BLaER1 treated with 17β-estradiol and CSF1 and Interleukin-3, amounts not matched to agents 10 nM and 100 nM (cell line): ENCODE data around the gene GLRA1.
A peak's percentile ranks its signal among the peaks of the same experiment; 100 is the strongest.
"Not testable (repeated sequence)": the region's sequence is repeated elsewhere in the genome, so short reads cannot be mapped to it uniquely, and the experiment has no call there.

Source experiments
- H3K27ac ChIP-seq, 11 experiments: shearing (Covaris generic); formaldehyde crosslinking; 2 replicates each; pipeline ENCODE4 v1.8.1; 2022
- H3K27me3 ChIP-seq, 11 experiments: shearing (Covaris generic); formaldehyde crosslinking; 2 replicates each; pipeline ENCODE4 v1.8.1; 2022
- H3K36me3 ChIP-seq, 11 experiments: shearing (Covaris generic); formaldehyde crosslinking; 2 replicates each; pipeline ENCODE4 v1.8.1; 2022
- H3K4me1 ChIP-seq, 10 experiments: shearing (Covaris generic); formaldehyde crosslinking; 2 replicates each; pipeline ENCODE4 v1.8.1; 2022
- H3K4me2 ChIP-seq, 11 experiments: shearing (Covaris generic); formaldehyde crosslinking; 2 replicates each; pipeline ENCODE4 v1.8.1; 2022
- H3K4me3 ChIP-seq, 10 experiments: shearing (Covaris generic); formaldehyde crosslinking; 2 replicates each; pipeline ENCODE4 v1.8.1; 2022
- H3K9ac ChIP-seq, 11 experiments: shearing (Covaris generic); formaldehyde crosslinking; 2 replicates each; pipeline ENCODE4 v1.8.1; 2022
- H3K9me3 ChIP-seq, 11 experiments: shearing (Covaris generic); formaldehyde crosslinking; replicated peaks in 1 of 11; 2 replicates each; pipeline ENCODE4 v1.8.1; 2022
- H4K20me1 ChIP-seq, 11 experiments: shearing (Covaris generic); formaldehyde crosslinking; 2 replicates each; pipeline ENCODE4 v1.8.1; 2022
- Cebpa-rat ChIP-seq, 11 experiments: shearing (Covaris generic); IDR thresholded peaks; 2 replicates each; pipeline ENCODE4 v1.8.1; 2022

GLRA1 gene

DNA sequence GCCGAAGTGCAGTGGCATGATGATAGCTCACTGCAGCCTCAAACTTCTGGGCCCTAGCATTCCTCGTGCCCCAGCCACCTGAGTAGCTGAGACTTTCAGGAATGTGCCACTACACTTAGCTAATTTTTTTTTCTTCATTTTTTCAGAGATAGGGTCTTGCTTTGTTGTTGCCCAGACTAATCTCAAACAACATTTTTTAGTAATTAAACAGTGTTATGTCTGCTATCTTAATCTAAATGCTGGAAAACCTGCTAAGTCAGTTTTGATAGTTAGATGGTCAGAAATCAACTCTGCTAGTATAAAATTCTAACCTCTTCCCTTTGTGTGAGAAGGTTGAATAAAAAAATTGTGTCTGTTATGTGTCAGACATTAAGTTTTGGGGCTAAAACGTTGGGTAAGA lies 140.5 kb downstream of the GLRA1 start:
- no peak for TF ChIP-seq Cebpa-rat (IDR thresholded peaks at IDR 0.05)
- no peak overlapping the region for H3K4me3 ChIP-seq
- H3K27ac ChIP-seq: peak overlapping the region in 1 of 11 experiments; percentile 14; a peak in 1 of 22 replicates
- H3K9ac ChIP-seq: peak overlapping the region in 2 of 11 experiments; percentile 33 to 57; a peak in 3 of 22 replicates
- no peaks in the 10 kb centered on the region for H3K27me3 ChIP-seq
- peaks cover 36 to 68% (median 42%) of the 10 kb centered on the region in 11 experiments for H3K36me3 ChIP-seq
- H3K4me2 ChIP-seq: peak overlapping the region in 10 of 11 experiments; percentile 3 to 67 (median 38); a peak in 15 of 22 replicates
- H3K9me3 ChIP-seq: no peaks in the 10 kb centered on the region
- H4K20me1 ChIP-seq: peaks cover 90 to 100% (median 100%) of the 10 kb centered on the region in 11 experiments
- H3K4me1 ChIP-seq: peaks cover 21 to 61% (median 44%) of the 10 kb centered on the region in 10 experiments; a peak in 18 of 20 replicates

DNA sequence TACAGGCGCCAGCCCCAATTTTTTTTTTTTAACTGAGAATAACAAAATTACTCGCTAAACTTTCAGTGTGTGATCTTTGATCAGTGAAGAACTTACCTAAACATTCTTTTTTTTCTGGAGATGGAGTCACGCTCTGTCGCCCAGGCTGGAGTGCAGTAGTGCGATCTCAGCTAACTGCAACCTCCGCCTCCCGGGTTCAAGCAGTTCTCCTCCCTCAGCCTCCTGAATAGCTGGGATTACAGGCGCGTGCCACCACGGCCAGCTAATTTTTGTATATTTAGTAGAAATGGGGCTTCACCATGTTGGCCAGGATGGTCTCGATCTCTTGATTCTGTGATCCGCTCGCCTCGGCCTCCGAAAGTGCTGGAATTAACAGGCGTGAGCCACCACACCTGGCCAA lies 141.0 kb downstream of the GLRA1 start:
- H3K9ac ChIP-seq: peak overlapping the region in 2 of 11 experiments; percentile 33 to 57; a peak in 2 of 22 replicates
- peaks cover 21 to 66% (median 48%) of the 10 kb centered on the region in 10 experiments; a peak in 18 of 20 replicates for H3K4me1 ChIP-seq
- H3K27ac ChIP-seq: peak overlapping the region in 2 of 11 experiments; percentile 7 to 13; a peak in 3 of 22 replicates
- H3K9me3 ChIP-seq, H3K4me3 ChIP-seq, H3K27me3 ChIP-seq: not testable (repeated sequence)
- peak overlapping the region; percentile 3 to 67 (median 39); a peak in 18 of 22 replicates for H3K4me2 ChIP-seq
- peaks cover 36 to 68% (median 41%) of the 10 kb centered on the region in 11 experiments for H3K36me3 ChIP-seq
- peaks cover 90 to 100% (median 100%) of the 10 kb centered on the region in 11 experiments for H4K20me1 ChIP-seq

DNA sequence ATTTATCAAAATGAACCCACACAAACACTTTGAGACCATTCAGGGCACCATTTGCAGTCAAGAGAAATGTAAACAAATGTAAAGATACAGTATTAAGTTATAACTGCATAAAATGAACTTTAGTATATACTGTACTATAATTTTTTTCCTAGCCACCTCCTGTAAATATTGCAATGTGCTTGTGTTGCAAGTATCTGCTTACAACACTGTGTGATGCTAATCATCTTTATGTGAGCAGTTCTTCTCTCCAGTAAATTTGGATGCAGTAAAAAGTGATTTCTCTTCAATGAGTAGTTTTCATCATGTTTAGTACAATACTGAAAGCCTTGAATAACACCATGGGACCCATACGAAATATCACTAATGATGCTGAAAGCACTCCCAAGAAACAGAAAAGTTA lies 143.4 kb downstream of the GLRA1 start:
- TF ChIP-seq Cebpa-rat (IDR thresholded peaks at IDR 0.05): no peak
- Histone ChIP-seq H3K9me3 (no peaks in the 10 kb centered on the region; a peak in 1 of 22 replicates), H3K36me3 (peaks cover 31 to 68% (median 41%) of the 10 kb centered on the region in 11 experiments), H3K4me2 (peak overlapping the region in 3 of 11 experiments; percentile 7 to 19 (median 18); a peak in 3 of 22 replicates), H3K27ac (no peak overlapping the region), H3K27me3 (no peaks in the 10 kb centered on the region), H3K9ac (no peak overlapping the region), H3K4me3 (no peak overlapping the region), H4K20me1 (peaks cover 95 to 100% (median 100%) of the 10 kb centered on the region in 11 experiments), H3K4me1 (peaks cover 21 to 87% (median 53%) of the 10 kb centered on the region in 10 experiments; a peak in 19 of 20 replicates)

DNA sequence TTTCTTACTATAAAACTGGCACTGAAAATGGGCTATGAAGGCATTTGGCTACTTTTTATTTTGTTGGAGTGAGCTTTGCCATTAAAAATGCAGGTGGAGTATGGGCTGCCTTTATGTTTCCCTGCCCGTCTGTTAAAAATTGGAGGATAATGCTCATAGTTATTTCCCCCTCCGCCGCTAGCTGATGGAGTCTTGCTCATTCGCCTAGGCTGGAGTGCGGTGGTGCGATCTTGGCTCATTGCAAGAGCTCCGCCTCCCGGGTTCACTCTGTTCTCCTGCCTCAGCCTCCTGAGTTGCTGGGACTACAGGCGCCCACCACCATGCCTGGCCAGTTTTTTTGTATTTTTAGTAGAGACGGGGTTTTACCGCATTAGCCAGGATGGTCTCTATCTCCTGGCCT lies 144.3 kb downstream of the GLRA1 start:
- Histone ChIP-seq H4K20me1 (peaks cover 95 to 100% (median 100%) of the 10 kb centered on the region in 11 experiments), H3K27me3 (no peaks in the 10 kb centered on the region), H3K4me3 (no peak overlapping the region), H3K4me1 (peaks cover 23 to 93% (median 59%) of the 10 kb centered on the region in 10 experiments), H3K36me3 (peaks cover 25 to 65% (median 44%) of the 10 kb centered on the region in 11 experiments), H3K27ac (no peak overlapping the region), H3K9ac (no peak overlapping the region), H3K9me3 (no peaks in the 10 kb centered on the region; a peak in 1 of 22 replicates), H3K4me2 (peak overlapping the region in 10 of 11 experiments; percentile 3 to 32 (median 14); a peak in 8 of 22 replicates)
- no peak for TF ChIP-seq Cebpa-rat (IDR thresholded peaks at IDR 0.05)

DNA sequence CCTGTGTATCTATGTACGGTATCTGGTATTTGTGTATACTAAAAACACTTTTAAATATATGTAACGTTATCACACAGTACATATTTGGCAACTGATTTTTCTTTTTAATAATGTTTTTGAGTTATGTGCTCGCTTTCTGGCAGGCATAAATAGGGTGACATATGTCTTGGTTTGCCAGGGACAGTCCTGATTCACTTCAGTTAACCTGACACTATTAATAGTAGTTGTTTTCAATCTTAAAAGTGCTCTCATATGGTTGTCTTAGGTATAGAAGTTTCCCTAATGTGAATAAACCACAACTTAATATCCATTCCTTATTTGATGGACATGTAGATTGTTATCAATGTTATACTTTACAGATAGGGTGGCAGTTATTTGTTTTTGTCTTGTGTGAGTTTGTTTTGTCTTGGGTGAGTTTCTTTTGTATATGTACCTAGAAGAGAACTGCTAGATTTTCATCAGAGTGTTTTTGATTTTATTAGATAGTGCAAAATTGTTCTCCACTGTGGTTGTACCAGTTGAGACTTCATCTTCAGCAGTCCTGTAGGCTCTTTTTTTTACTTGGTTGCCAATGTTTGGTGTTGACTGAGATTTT lies 145.0 kb downstream of the GLRA1 start:
- peaks cover 95 to 100% (median 100%) of the 10 kb centered on the region in 11 experiments for H4K20me1 ChIP-seq
- no peak overlapping the region for H3K9ac ChIP-seq
- peak overlapping the region in 5 of 11 experiments; percentile 1 to 32 (median 19); a peak in 6 of 22 replicates for H3K4me2 ChIP-seq
- H3K27me3 ChIP-seq: no peaks in the 10 kb centered on the region
- H3K36me3 ChIP-seq: peaks cover 25 to 71% (median 51%) of the 10 kb centered on the region in 11 experiments
- H3K4me3 ChIP-seq: no peak overlapping the region
- peaks cover 30 to 93% (median 62%) of the 10 kb centered on the region in 10 experiments for H3K4me1 ChIP-seq
- TF ChIP-seq Cebpa-rat (IDR thresholded peaks at IDR 0.05): no peak
- no peaks in the 10 kb centered on the region; a peak in 1 of 22 replicates for H3K9me3 ChIP-seq
- H3K27ac ChIP-seq: no peak overlapping the region

DNA sequence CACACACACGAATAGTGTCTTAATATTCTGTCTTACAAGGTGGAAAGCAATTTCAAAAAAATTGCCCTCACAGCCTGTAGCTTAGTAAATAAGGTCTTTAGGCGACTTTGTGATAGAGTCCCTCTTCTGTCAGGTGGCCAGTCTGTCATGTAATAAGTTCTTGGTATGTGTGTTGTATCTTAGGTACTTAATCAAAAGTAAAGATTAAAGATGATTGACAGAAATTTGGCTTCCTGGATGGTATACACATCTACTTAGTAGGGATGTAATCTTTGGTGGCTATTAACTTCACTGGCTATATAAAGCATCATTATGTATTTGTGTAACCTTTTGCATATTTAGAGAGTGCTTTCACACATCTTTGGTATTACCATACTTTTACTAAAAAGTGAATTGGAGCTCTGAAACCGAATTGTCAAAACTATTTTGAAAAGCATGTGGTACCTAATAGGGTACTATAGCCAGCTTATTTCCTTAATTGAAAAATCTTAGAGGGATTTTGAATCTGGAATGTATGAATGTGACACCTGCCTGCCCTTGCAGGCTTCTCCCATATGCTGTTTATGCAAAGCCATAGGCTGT lies 149.5 kb downstream of the GLRA1 start:
- TF ChIP-seq Cebpa-rat (IDR thresholded peaks at IDR 0.05): no peak
- Histone ChIP-seq H3K4me3 (peak overlapping the region; percentile 85 to 98 (median 94); a peak in 15 of 20 replicates), H3K4me2 (peak overlapping the region; percentile 73 to 94 (median 87)), H3K27me3 (no peaks in the 10 kb centered on the region), H3K9ac (peak overlapping the region in 8 of 11 experiments; percentile 93 to 99 (median 96); a peak in 12 of 22 replicates), H3K9me3 (no peaks in the 10 kb centered on the region; a peak in 1 of 22 replicates), H4K20me1 (peaks cover 80 to 82% (median 81%) of the 10 kb centered on the region in 11 experiments), H3K4me1 (peaks cover 17 to 67% (median 44%) of the 10 kb centered on the region in 10 experiments), H3K36me3 (peaks cover 25 to 61% (median 42%) of the 10 kb centered on the region in 11 experiments), H3K27ac (no peak overlapping the region; a peak in 1 of 22 replicates)

DNA sequence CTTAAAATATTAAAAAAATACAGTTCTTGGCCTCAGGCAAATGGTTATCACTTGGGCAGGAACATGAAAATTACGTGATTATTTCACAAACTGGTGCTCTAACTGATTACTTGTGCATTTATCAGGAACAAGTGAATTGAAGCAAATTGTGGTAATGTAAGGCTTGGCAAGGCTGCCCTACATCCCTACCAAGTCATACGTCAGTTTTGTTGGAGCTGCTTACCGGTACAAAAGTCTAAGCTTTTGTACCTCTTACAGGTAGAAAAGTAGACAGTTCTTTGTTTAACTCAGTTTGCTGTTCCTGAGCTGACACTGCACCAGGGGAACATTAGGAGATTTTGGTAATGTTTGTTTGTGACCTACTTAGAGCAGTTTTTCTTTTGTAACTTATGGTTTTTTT lies 150.7 kb downstream of the GLRA1 start:
- Histone ChIP-seq H4K20me1 (peaks cover 68 to 70% (median 69%) of the 10 kb centered on the region in 11 experiments), H3K9me3 (no peaks in the 10 kb centered on the region; a peak in 1 of 22 replicates)

DNA sequence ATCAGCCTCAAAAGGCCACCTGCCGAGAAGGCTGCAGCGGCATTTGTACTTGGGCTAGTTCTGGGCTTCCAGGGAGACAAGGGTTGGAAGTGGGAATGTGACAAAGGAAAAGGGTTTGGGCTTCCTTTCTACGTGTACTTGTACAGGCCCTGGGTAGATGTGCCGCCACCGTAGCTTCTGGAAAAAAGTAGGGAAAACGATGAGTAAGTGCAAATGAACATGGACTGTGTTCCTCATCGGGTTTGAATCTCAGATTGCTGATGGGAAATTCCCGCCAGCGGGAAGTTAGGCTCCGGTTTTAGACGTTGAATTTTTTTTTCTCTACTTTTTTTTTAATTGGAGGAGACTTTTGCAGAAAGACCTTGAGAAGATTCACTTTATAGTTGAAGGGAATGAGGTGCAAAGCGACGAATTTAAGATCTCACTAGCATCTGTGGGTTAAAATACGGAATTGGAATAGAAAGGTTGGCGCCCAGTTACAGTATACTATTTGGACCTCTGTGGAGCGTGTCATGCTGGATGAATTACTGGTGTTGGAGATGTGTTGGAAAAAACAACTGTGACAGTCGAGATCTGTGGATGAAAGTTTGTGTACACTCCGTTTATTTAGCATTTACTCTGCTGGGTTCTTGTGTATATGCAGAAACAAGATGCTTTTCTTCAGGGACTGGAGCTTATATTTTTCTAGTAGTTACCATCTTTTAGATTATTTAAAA lies 151.6 kb downstream of the GLRA1 start:
- Histone ChIP-seq H4K20me1 (peaks cover 59 to 61% (median 60%) of the 10 kb centered on the region in 11 experiments), H3K27ac (peak overlapping the region; percentile 74 to 97 (median 94)), H3K27me3 (no peaks in the 10 kb centered on the region), H3K4me2 (peak overlapping the region; percentile 73 to 94 (median 87)), H3K4me1 (peaks cover 28 to 60% (median 49%) of the 10 kb centered on the region in 10 experiments), H3K9ac (peak overlapping the region; percentile 93 to 99 (median 95)), H3K4me3 (peak overlapping the region; percentile 85 to 98 (median 94)), H3K36me3 (peaks cover 12 to 41% (median 24%) of the 10 kb centered on the region in 11 experiments; a peak in 21 of 22 replicates), H3K9me3 (no peaks in the 10 kb centered on the region; a peak in 1 of 22 replicates)
- TF ChIP-seq Cebpa-rat (IDR thresholded peaks at IDR 0.05): no peak

More for the DNA sequence above, 150.7 kb downstream of the GLRA1 start:
- peak overlapping the region in 5 of 11 experiments; percentile 2 to 97 (median 94); a peak in 5 of 22 replicates for H3K27ac ChIP-seq
- TF ChIP-seq Cebpa-rat (IDR thresholded peaks at IDR 0.05): no peak
- peaks cover 20 to 50% (median 33%) of the 10 kb centered on the region in 11 experiments for H3K36me3 ChIP-seq
- H3K4me3 ChIP-seq: peak overlapping the region; percentile 85 to 98 (median 94)
- H3K9ac ChIP-seq: peak overlapping the region; percentile 93 to 99 (median 95)
- peaks cover 28 to 67% (median 51%) of the 10 kb centered on the region in 10 experiments for H3K4me1 ChIP-seq
- H3K27me3 ChIP-seq: no peaks in the 10 kb centered on the region
- peak overlapping the region; percentile 73 to 94 (median 87) for H3K4me2 ChIP-seq
